GM18505 (cell line): Measurements from ENCODE around the gene PHF11.

Experiments
- ATAC-seq: cut with Tn5 transposase; IDR thresholded peaks from one replicate; pipeline ENCODE4 v1.9.1; 2021; ENCODE audit not compliant: unreplicated experiment
- POLR2A ChIP-seq: IDR thresholded peaks from 4 replicates; pipeline ENCODE4 v1.6.1; 2011; ENCODE audit warnings: borderline replicate concordance; ENCODE audit not compliant: insufficient read depth, insufficient read length; ENCODE audit errors: extremely low read depth

The PHF11 gene

GRCh38 chr13:49495783-49496762 is at the start of gene PHF11:
PHF11 (plus strand) TSS chr13:49495953; CDS start chr13:49496002, 49 bp downstream.
- TF ChIP-seq POLR2A = peak; percentile 82
- peak; percentile 82 for ATAC-seq

GRCh38 chr13:49446473-49446872 is 49.3 kb upstream of the PHF11 start:
- no peak for ATAC-seq
- no peak for TF ChIP-seq POLR2A

- no peak for ATAC-seq
- no peak for TF ChIP-seq POLR2A
Measured at GRCh38 chr13:49448753-49449152, 47.0 kb upstream of the PHF11 start.

- TF ChIP-seq POLR2A = no peak
- no peak for ATAC-seq
Measured at GRCh38 chr13:49450105-49450819, 45.5 kb upstream of the PHF11 start.

- no peak for TF ChIP-seq POLR2A
- ATAC-seq = no peak
Measured at GRCh38 chr13:49452725-49453457, 42.9 kb upstream of the PHF11 start.

GRCh38 chr13:49453465-49453864 is 42.3 kb upstream of the PHF11 start:
- ATAC-seq = no peak
- TF ChIP-seq POLR2A = no peak

GRCh38 chr13:49454388-49455006 is 41.3 kb upstream of the PHF11 start:
- ATAC-seq = peak; percentile 90

GRCh38 chr13:49455007-49455398 is 40.8 kb upstream of the PHF11 start:
- no peak for ATAC-seq
- TF ChIP-seq POLR2A = no peak

More at GRCh38 chr13:49454388-49455006, 41.3 kb upstream of the PHF11 start:
- no peak for TF ChIP-seq POLR2A

- no peak for ATAC-seq
- TF ChIP-seq POLR2A = no peak
Measured at GRCh38 chr13:49456156-49456555, 39.6 kb upstream of the PHF11 start.

GRCh38 chr13:49457221-49457620 is 38.5 kb upstream of the PHF11 start:
- TF ChIP-seq POLR2A = no peak
- no peak for ATAC-seq

GRCh38 chr13:49459580-49459979 is 36.2 kb upstream of the PHF11 start:
- no peak for TF ChIP-seq POLR2A
- no peak for ATAC-seq

- no peak for ATAC-seq
- no peak for TF ChIP-seq POLR2A
Measured at GRCh38 chr13:49464085-49464484, 31.7 kb upstream of the PHF11 start.

- ATAC-seq = no peak
- no peak for TF ChIP-seq POLR2A
Measured at GRCh38 chr13:49464621-49465325, 31.0 kb upstream of the PHF11 start.

GRCh38 chr13:49466292-49466838 is 29.4 kb upstream of the PHF11 start:
- no peak for ATAC-seq
- TF ChIP-seq POLR2A = no peak
